Nephron (organoid): ENCODE data around the gene LAMA3.

Source experiments
- H3K27ac Mint-ChIP-seq, 3 experiments: 2 replicates each; pipeline ENCODE4 v1.8.0; 2020; ENCODE audit warnings: mixed read lengths in 3 of 3, mild to moderate bottlenecking in 2 of 3, moderate library complexity in 1 of 3
- H3K27me3 Mint-ChIP-seq: 2 replicates; pipeline ENCODE4 v1.8.0; 2021; ENCODE audit warnings: low read depth, mild to moderate bottlenecking, moderate library complexity, mixed read lengths
- H3K36me3 Mint-ChIP-seq: 2 replicates; pipeline ENCODE4 v1.8.0; 2020; ENCODE audit warnings: low read depth, mixed read lengths
- H3K4me1 Mint-ChIP-seq: 2 replicates; pipeline ENCODE4 v1.8.0; 2020; ENCODE audit warnings: mixed read lengths
- H3K4me3 Mint-ChIP-seq, 3 experiments: 2 replicates each; pipeline ENCODE4 v1.8.0; 2020; ENCODE audit warnings: mild to moderate bottlenecking in 3 of 3, mixed read lengths in 3 of 3, moderate library complexity in 2 of 3
- H3K9me3 Mint-ChIP-seq: 2 replicates; pipeline ENCODE4 v1.8.0; 2020; ENCODE audit warnings: mixed read lengths
- TF ChIP-seq, protein P1 (sequence below), 3 experiments: fragments of 200-600 bp; sonication (generic); IDR thresholded peaks; one replicate each; pipeline ENCODE4 v1.5.0; 2021; ENCODE audit warnings: antibody characterized with exemption in 3 of 3; ENCODE audit not compliant: unreplicated experiment in 3 of 3

Gene LAMA3

DNA sequence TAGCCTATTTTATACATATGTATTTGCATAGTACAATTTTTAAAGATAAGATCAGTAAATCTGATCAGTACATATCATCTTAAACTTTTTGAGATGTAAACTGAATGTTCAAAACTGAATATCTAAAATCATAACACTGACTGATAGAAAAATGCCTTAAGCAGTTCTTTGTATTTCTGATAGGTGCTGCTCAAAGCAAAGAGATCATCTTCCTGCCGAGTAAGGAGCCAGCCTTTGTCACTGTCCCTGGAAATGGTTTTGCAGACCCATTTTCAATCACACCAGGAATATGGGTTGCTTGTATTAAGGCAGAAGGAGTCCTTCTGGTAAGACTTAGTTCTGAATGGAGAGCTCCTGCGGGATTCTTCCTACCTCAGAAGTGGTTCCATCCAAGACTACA lies 135.0 kb downstream of the LAMA3 start:
- H3K27me3 Mint-ChIP-seq = no peaks in the 10 kb centered on the region
- H3K36me3 Mint-ChIP-seq = no peaks in the 10 kb centered on the region
- no peaks in the 10 kb centered on the region for H3K9me3 Mint-ChIP-seq
- no peak overlapping the region for H3K4me3 Mint-ChIP-seq
- TF ChIP-seq, protein P1, sequence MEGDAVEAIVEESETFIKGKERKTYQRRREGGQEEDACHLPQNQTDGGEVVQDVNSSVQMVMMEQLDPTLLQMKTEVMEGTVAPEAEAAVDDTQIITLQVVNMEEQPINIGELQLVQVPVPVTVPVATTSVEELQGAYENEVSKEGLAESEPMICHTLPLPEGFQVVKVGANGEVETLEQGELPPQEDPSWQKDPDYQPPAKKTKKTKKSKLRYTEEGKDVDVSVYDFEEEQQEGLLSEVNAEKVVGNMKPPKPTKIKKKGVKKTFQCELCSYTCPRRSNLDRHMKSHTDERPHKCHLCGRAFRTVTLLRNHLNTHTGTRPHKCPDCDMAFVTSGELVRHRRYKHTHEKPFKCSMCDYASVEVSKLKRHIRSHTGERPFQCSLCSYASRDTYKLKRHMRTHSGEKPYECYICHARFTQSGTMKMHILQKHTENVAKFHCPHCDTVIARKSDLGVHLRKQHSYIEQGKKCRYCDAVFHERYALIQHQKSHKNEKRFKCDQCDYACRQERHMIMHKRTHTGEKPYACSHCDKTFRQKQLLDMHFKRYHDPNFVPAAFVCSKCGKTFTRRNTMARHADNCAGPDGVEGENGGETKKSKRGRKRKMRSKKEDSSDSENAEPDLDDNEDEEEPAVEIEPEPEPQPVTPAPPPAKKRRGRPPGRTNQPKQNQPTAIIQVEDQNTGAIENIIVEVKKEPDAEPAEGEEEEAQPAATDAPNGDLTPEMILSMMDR (IDR thresholded peaks at IDR 0.05; ENCODE audit: unreplicated experiment in 3 of 3) = no peak
- H3K4me1 Mint-ChIP-seq = peaks cover 5% of the 10 kb centered on the region
- H3K27ac Mint-ChIP-seq = no peak overlapping the region

DNA sequence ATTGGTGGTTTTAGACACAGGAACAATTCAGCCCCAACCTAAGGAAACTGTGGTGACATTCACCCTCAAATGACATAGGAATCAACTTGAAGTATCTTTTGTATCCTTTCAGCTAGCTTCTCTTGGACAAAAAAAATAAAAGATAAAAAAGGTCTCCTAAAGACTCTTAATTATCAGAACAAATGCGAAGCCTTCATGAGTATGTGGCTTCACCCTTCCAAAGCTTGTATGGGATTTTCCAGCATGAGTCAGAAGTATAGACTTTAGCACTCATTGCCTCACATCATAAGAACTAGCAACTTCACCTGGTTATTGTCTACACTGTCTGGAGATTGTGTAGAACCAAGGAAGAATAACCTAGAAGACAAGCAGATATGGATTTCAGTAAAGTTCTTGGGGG lies 135.4 kb downstream of the LAMA3 start:
- no peaks in the 10 kb centered on the region for H3K36me3 Mint-ChIP-seq
- H3K27ac Mint-ChIP-seq = no peak overlapping the region
- H3K4me3 Mint-ChIP-seq = no peak overlapping the region
- H3K9me3 Mint-ChIP-seq = no peaks in the 10 kb centered on the region
- H3K4me1 Mint-ChIP-seq = peaks cover 5% of the 10 kb centered on the region
- no peaks in the 10 kb centered on the region for H3K27me3 Mint-ChIP-seq
- TF ChIP-seq, protein P1 (IDR thresholded peaks at IDR 0.05; ENCODE audit: unreplicated experiment in 3 of 3) = no peak

DNA sequence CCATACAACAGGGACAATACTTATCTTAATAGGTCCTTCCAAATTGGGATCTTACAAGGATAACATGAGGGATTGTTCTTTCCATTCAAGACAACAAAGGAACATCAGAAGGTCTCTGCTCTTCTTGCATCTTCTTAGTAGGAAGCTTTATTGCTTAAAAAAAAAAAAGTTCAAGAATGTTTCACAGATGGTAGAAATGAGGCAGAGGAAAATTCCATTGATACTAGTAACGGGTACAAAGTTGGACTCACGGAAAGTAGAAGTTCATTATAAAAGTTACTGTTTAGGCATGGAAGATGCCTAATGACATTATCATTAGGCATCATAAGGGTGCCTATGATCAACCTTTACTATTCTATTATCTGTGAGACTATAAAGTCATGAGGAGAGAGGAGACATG lies 136.2 kb downstream of the LAMA3 start:
- Mint-ChIP-seq H3K9me3 (no peaks in the 10 kb centered on the region), H3K36me3 (no peaks in the 10 kb centered on the region), H3K4me1 (peaks cover 5% of the 10 kb centered on the region), H3K27ac (peak overlapping the region in 1 of 3 experiments; percentile 73), H3K27me3 (no peaks in the 10 kb centered on the region), H3K4me3 (no peak overlapping the region)
- TF ChIP-seq, protein P1 (IDR thresholded peaks at IDR 0.05; ENCODE audit: unreplicated experiment in 3 of 3) = no peak

DNA sequence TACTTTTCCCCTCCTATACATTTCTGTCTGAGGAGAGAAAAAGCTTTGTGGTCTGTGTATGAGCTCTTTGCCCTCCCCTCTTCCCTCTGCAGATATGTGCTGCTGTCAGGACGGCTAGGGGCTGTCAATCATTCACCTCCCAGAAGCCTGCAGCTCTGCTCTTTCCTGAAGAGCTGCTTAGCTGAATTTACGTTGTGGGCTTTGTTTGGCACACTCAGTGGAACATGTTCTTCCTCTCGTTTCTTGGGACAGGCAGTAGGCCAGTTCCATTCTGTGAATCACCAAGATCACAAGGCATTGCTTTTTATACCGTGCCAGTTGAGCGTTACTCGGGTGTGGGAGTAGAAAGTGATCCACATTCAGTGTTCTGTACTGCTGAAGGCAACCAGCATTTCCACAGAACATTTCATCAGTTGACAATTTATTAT lies 136.7 kb downstream of the LAMA3 start:
- Mint-ChIP-seq H3K4me1 (peaks cover 5% of the 10 kb centered on the region), H3K27me3 (no peaks in the 10 kb centered on the region), H3K27ac (peak overlapping the region; percentile 46 to 73 (median 68)), H3K36me3 (no peaks in the 10 kb centered on the region), H3K9me3 (no peaks in the 10 kb centered on the region), H3K4me3 (no peak overlapping the region)
- TF ChIP-seq, protein P1 (IDR thresholded peaks at IDR 0.05; ENCODE audit: unreplicated experiment in 3 of 3) = no peak

DNA sequence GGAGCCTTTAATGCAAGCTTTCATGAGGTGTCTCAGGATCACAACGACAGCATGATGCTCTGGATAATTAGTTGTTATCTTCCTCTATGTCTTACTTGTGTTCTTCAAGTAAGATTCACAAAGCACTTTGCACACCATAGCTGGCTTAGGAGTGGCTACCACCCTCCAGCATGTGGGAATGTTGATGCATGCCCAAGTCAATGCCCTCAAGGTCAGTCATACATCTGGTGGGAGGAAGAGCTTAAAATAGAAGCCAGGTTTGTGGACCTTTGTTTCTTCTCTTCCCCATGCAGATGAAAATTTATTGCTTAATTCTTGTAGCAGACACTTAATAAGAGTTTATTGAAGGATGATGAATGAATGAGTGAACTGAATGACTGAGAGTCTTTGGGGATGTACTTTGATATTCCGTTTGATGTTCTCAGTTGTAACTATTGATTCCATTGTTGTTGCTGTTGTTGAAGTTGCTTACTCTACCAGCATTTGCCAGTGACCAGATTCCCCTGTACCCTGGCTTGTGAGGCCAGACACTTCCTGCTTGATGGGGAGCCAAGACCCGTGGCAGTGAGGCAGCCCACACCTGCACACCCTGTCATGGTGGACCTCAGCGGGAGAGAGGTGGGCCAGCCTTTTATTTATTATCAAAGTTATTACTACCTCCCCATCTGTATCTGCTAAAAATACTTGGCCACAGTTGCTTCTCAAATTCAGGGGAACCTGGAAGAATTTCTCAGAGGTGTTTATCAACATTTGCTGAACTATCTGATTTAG lies 137.8 kb downstream of the LAMA3 start:
- Mint-ChIP-seq H3K4me3 (no peak overlapping the region), H3K36me3 (no peaks in the 10 kb centered on the region), H3K4me1 (peaks cover 5% of the 10 kb centered on the region), H3K27me3 (no peaks in the 10 kb centered on the region), H3K9me3 (no peaks in the 10 kb centered on the region), H3K27ac (no peak overlapping the region)
- TF ChIP-seq, protein P1 (IDR thresholded peaks at IDR 0.05; ENCODE audit: unreplicated experiment in 3 of 3) = no peak

DNA sequence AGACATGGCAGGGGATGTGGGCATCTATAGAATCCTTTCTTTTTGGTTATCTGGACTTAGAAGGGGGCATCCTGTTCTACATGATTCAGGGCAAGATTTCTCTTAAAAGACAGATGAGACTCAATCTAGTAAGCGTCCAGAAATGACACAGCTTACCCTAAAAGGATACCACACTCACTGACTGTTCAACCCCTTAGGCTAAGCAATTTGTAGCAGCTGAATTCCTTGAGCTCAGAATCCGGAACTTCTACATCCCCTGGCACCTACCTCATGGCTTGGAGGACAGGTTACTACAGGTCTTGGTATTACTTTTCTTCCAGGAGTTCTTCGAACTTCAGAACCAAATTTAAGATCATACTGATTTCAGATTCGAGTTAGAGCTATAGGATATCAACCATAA lies 138.4 kb downstream of the LAMA3 start:
- Mint-ChIP-seq H3K27ac (no peak overlapping the region), H3K27me3 (no peaks in the 10 kb centered on the region), H3K4me3 (no peak overlapping the region), H3K36me3 (no peaks in the 10 kb centered on the region), H3K4me1 (peaks cover 5% of the 10 kb centered on the region), H3K9me3 (no peaks in the 10 kb centered on the region)
- TF ChIP-seq, protein P1 (IDR thresholded peaks at IDR 0.05; ENCODE audit: unreplicated experiment in 3 of 3) = no peak
